Mucosa of descending colon (tissue), 3 donors: ENCODE results near the gene DPYD. TPM values are rescaled to one million over a fixed set of nuclear protein-coding genes. Genes with fewer than 3 reads are reported as not detected.

Experiments used
- ATAC-seq: fragments of 200-7000 bp; cut with Tn5 transposase; one replicate; pipeline ENCODE4 v1.9.1; 2020; ENCODE audit warnings: mild to moderate bottlenecking, moderate library complexity
- DNase-seq, 3 donors: peaks; one replicate each; pipeline ENCODE4 v3.0.0-alpha.2; 2020
- H3K36me3 ChIP-seq: fragments of 200-600 bp; one replicate; pipeline ENCODE4 v1.8.0; 2021; ENCODE audit warnings: low read depth, mild to moderate bottlenecking
- H3K4me1 ChIP-seq: fragments of 200-600 bp; one replicate; pipeline ENCODE4 v1.8.0; 2021; ENCODE audit warnings: low read depth, mild to moderate bottlenecking
- H3K4me3 ChIP-seq: fragments of 200-600 bp; one replicate; pipeline ENCODE4 v1.8.0; 2021; ENCODE audit warnings: mild to moderate bottlenecking
- H3K9me3 ChIP-seq: fragments of 200-600 bp; one replicate; pipeline ENCODE4 v1.8.0; 2021; ENCODE audit warnings: mild to moderate bottlenecking
- intact Hi-C, 2 donors: fragments of 100-400 bp; cut with DNase I in 1 of 2; cut with micrococcal nuclease in 1 of 2; formaldehyde crosslinking; loops; one replicate each; pipeline versions ENCODE4 v1.11.0 to v1.11.1; 2022; cut with DNase I, micrococcal nuclease
- total RNA-seq, 3 donors: library from RNA; stranded (reverse); fragmentation: NEBNext Ultra II Directional in 2 of 3; extraction: Animal tissue kit (Norgen Biotek cat#: 25700) in 2 of 3; gene quantifications; one replicate each; pipeline versions ENCODE4 v1.2.1 to v1.2.4, GENCODE V29; 2021 to 2023
- TF ChIP-seq, protein P1 (sequence below): fragments of 200-600 bp; IDR thresholded peaks from one replicate; pipeline ENCODE4 v1.8.0; 2022; ENCODE audit warnings: antibody characterized with exemption, mild to moderate bottlenecking
- donor health status: DM: no; HTN: no; CAD: no; lungs with moderate emphysema.
- donor health status: DM: no; HTN: no; CAD: no.
- donor health status: DM: no; HTN: yes; CAD: no.

DPYD gene
- total RNA-seq, 3 donors from 2014 or later = 13.8 to 33.3 (median 19.7) TPM

DNA sequence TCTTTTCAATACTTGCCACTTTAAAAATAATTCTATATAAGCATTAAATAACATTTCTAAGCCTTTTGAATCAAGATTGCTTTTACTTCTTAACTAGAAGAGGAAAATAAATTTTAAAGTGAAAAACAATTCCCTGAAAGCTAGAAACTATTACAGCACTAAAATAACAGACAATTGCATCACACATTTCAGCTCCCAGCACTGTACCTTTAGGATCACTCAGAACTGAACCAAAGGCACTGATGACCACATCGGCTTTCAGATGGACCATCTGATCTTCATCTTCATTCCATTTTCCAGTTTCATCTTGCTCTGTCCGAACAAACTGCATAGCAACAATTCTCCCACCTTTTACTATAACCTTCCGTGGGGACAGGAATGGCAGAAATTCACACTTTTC, 347.3 kb downstream of the DPYD start:
- Histone ChIP-seq H3K9me3 (no peaks in the 10 kb centered on the region), H3K36me3 (no peaks in the 10 kb centered on the region), H3K4me3 (no peak overlapping the region), H3K4me1 (no peaks in the 10 kb centered on the region)
- DNase-seq = no peak
- TF ChIP-seq, protein P1, sequence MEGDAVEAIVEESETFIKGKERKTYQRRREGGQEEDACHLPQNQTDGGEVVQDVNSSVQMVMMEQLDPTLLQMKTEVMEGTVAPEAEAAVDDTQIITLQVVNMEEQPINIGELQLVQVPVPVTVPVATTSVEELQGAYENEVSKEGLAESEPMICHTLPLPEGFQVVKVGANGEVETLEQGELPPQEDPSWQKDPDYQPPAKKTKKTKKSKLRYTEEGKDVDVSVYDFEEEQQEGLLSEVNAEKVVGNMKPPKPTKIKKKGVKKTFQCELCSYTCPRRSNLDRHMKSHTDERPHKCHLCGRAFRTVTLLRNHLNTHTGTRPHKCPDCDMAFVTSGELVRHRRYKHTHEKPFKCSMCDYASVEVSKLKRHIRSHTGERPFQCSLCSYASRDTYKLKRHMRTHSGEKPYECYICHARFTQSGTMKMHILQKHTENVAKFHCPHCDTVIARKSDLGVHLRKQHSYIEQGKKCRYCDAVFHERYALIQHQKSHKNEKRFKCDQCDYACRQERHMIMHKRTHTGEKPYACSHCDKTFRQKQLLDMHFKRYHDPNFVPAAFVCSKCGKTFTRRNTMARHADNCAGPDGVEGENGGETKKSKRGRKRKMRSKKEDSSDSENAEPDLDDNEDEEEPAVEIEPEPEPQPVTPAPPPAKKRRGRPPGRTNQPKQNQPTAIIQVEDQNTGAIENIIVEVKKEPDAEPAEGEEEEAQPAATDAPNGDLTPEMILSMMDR = no peak
- intact Hi-C loops = no loop called here
- ATAC-seq = no peak

DNA sequence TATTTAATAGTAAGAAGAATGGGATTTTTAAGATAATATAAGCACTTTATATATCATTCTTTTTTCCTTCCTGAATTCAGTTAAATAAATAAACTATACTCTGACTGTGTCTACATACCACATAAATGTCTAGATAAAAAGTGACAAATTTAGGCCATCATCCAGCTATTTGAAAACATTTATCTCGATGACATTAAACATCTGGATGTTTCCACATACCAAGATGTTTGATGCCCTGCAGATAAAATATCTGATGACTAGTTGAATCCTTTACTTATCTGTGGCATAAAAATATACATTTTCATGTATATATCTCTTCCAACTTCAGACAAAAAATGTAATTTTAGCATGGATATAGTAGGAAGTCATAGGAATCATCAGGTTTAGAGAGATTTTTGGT, 348.3 kb downstream of the DPYD start:
- Histone ChIP-seq H3K9me3 (no peaks in the 10 kb centered on the region), H3K4me3 (no peak overlapping the region), H3K36me3 (no peaks in the 10 kb centered on the region), H3K4me1 (no peaks in the 10 kb centered on the region)
- intact Hi-C loops = no loop called here
- no peak for DNase-seq
- ATAC-seq = no peak
- TF ChIP-seq, protein P1 = no peak

DNA sequence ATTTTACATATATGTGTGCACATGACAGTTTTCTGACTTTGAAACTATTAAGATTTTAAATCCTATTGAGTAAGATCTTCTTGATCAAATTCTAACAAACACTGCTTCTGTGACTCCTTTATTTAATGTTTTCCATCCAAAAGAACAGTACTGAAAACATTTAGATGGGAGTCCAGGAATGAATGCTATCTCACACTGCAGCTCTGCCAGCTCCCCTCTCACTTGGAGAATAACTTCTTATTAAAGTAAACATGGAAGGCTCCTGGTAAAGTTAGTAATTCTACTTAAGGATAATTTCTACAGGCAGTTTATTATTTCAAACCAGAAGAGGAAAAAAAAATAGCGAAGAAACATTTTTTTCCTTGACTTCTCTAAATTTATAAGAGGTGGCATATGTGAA, 349.1 kb downstream of the DPYD start:
- H3K4me1 ChIP-seq = no peaks in the 10 kb centered on the region
- H3K36me3 ChIP-seq = no peaks in the 10 kb centered on the region
- ATAC-seq (no peak), DNase-seq (no peak)
- H3K4me3 ChIP-seq = no peak overlapping the region
- intact Hi-C loops = no loop called here
- H3K9me3 ChIP-seq = no peaks in the 10 kb centered on the region
- TF ChIP-seq, protein P1 = no peak

DNA sequence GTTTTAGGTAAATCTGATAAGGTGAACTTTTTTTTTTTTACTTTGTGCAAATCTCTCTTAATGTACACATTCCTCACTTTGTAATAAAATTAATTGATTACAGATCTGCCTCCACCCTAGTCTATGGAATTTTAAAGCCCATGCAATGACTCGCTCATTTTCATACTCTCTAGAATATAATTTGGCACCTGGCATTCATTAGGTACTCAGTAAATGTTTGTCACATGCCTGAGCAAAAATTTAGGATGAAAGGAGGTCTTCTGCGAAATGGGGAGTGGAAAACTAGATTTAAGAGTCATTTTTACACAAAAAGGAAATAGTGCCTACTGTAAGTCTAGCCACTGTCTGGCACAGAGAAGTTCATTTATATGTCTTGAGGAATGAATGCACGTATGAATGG, 350.1 kb downstream of the DPYD start:
- no peak for ATAC-seq
- Histone ChIP-seq H3K4me1 (no peaks in the 10 kb centered on the region), H3K36me3 (no peaks in the 10 kb centered on the region), H3K4me3 (no peak overlapping the region), H3K9me3 (no peaks in the 10 kb centered on the region)
- DNase-seq = no peak
- TF ChIP-seq, protein P1 = no peak
- intact Hi-C loops = no loop called here

DNA sequence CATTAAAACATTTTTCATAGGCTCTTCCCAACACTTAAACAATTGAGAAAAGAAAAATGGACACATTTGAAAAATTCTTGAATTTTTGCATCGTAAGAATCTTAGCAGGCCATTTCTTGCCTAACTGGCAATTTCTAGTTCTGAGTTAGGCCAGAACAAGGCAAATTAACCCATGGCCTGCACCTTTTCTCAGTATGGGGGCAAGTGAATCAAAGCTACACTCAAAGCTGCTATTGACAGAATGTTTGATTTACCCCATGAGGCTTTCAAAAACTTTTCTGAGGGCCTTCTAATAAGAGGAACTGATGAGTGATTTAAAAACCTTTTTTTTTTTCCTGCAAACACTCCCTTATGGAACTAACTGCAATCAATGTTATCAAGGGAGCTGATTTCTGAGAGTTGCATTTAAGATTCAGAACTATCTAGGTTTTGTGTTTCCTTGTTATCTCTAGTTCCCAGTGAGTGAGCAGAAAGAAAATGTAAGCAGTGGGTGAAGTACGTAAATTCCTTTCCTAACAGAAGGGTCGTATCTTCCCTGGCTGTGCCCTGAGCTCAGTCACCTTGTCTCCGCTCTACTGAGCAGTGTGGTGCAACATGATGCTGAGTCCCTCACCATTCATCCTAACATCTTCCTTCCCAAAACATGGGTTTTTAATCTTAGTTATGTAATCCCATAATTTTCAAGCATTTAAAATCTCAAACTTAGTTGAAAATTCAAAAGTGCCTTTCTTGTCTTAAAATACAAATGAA, 353.7 kb downstream of the DPYD start:
- DNase-seq = no peak
- Histone ChIP-seq H3K4me3 (no peak overlapping the region), H3K9me3 (no peaks in the 10 kb centered on the region), H3K36me3 (no peaks in the 10 kb centered on the region), H3K4me1 (no peaks in the 10 kb centered on the region)
- ATAC-seq = no peak
- TF ChIP-seq, protein P1 = no peak
- intact Hi-C loops = no loop called here

DNA sequence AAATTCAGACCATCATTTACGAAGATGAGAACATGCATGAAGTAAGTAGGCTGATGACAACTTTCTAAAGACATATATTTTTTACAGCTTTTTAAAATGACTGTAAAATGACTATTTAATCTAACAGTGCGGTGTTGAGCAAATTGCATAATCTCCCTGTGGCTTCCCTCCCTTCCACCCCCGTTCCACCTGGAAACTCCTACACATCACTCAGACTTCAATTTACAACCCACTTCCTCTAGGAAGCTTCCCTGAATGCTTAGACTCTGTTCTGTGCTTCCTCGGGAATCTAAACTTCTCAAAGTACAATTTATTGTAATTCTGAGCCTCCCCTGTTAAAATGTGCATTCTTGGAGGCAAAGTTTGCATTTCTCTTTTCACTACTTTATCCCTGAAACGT, 354.9 kb downstream of the DPYD start:
- intact Hi-C loops = no loop called here
- no peaks in the 10 kb centered on the region for H3K4me1 ChIP-seq
- H3K4me3 ChIP-seq = no peak overlapping the region
- TF ChIP-seq, protein P1 = no peak
- ATAC-seq (no peak), DNase-seq (no peak)
- no peaks in the 10 kb centered on the region for H3K9me3 ChIP-seq
- H3K36me3 ChIP-seq = no peaks in the 10 kb centered on the region
